KMS-11 (cell line): ENCODE results near the gene PPARG.

Experiments used
- H2AFZ ChIP-seq: fragments of 200-600 bp; sonication (generic); 2 replicates; pipeline ENCODE4 v1.6.1; 2016; ENCODE audit warnings: antibody characterized with exemption, mixed run types, low read depth
- H3K27ac ChIP-seq: fragments of 200-600 bp; sonication (generic); 2 replicates; pipeline ENCODE4 v1.6.1; 2016; ENCODE audit warnings: mild to moderate bottlenecking, mixed run types
- H3K27me3 ChIP-seq: fragments of 200-600 bp; sonication (generic); 2 replicates; pipeline ENCODE4 v1.6.1; 2017; ENCODE audit warnings: mild to moderate bottlenecking, low read depth, mixed run types, moderate library complexity; ENCODE audit not compliant: insufficient read depth
- H3K36me3 ChIP-seq: fragments of 200-600 bp; sonication (generic); 2 replicates; pipeline ENCODE4 v1.6.1; 2017; ENCODE audit warnings: mild to moderate bottlenecking, mixed run types; ENCODE audit not compliant: insufficient read depth
- H3K4me1 ChIP-seq: fragments of 200-600 bp; sonication (generic); 2 replicates; pipeline ENCODE4 v1.6.1; 2016; ENCODE audit warnings: mild to moderate bottlenecking, low read depth, mixed run types; ENCODE audit not compliant: poor library complexity, severe bottlenecking
- H3K4me2 ChIP-seq: fragments of 200-600 bp; sonication (generic); 2 replicates; pipeline ENCODE4 v1.7.0; 2016; ENCODE audit warnings: mild to moderate bottlenecking, mixed run types
- H3K4me3 ChIP-seq: fragments of 200-600 bp; sonication (generic); IDR thresholded peaks from 2 replicates; pipeline ENCODE4 v1.6.1; 2017; ENCODE audit warnings: low read depth, low read length, mixed read lengths; ENCODE audit not compliant: insufficient read depth
- H3K79me2 ChIP-seq: fragments of 200-600 bp; sonication (generic); 2 replicates; pipeline ENCODE4 v1.6.1; 2016; ENCODE audit warnings: low read depth, mixed run types; ENCODE audit not compliant: insufficient read depth
- H3K9ac ChIP-seq: fragments of 200-600 bp; sonication (generic); 2 replicates; pipeline ENCODE4 v1.6.1; 2016; ENCODE audit warnings: mild to moderate bottlenecking, mixed run types
- H4K20me1 ChIP-seq: fragments of 200-600 bp; sonication (generic); 2 replicates; pipeline ENCODE4 v1.6.1; 2016; ENCODE audit warnings: mild to moderate bottlenecking, mixed run types; ENCODE audit not compliant: insufficient read depth
- CTCF ChIP-seq: fragments of 200-600 bp; sonication (generic); conservative IDR thresholded peaks from 2 replicates; pipeline ENCODE4 v1.6.1; 2017; ENCODE audit warnings: low read depth, mild to moderate bottlenecking, antibody characterized with exemption, low read length, moderate library complexity, mixed read lengths

PPARG gene

GRCh38 chr3:12309716-12310115 is 20.8 kb downstream of the PPARG start:
- Histone ChIP-seq H3K36me3 (no peaks in the 10 kb centered on the region), H3K79me2 (no peaks in the 10 kb centered on the region), H3K27ac (no peak overlapping the region), H3K9ac (no peak overlapping the region), H3K27me3 (no peaks in the 10 kb centered on the region), H4K20me1 (no peaks in the 10 kb centered on the region), H2AFZ (no peak overlapping the region), H3K4me1 (no peaks in the 10 kb centered on the region), H3K4me3 (no peak overlapping the region), H3K4me2 (no peak overlapping the region)
- TF ChIP-seq CTCF, result no peak

GRCh38 chr3:12312010-12312409 is 23.1 kb downstream of the PPARG start:
- no peak overlapping the region for H3K4me2 ChIP-seq
- H3K27me3 ChIP-seq, result no peaks in the 10 kb centered on the region
- no peak overlapping the region for H2AFZ ChIP-seq
- TF ChIP-seq CTCF, result no peak
- H3K9ac ChIP-seq, result no peak overlapping the region
- no peak overlapping the region for H3K4me3 ChIP-seq
- no peaks in the 10 kb centered on the region for H4K20me1 ChIP-seq
- no peaks in the 10 kb centered on the region for H3K79me2 ChIP-seq
- no peaks in the 10 kb centered on the region for H3K4me1 ChIP-seq
- no peaks in the 10 kb centered on the region for H3K36me3 ChIP-seq
- no peak overlapping the region for H3K27ac ChIP-seq

GRCh38 chr3:12313519-12313918 is 24.6 kb downstream of the PPARG start:
- no peaks in the 10 kb centered on the region for H3K79me2 ChIP-seq
- no peak overlapping the region for H3K4me3 ChIP-seq
- H3K36me3 ChIP-seq, result no peaks in the 10 kb centered on the region
- no peak overlapping the region for H3K27ac ChIP-seq
- no peak overlapping the region for H3K9ac ChIP-seq
- H4K20me1 ChIP-seq, result no peaks in the 10 kb centered on the region
- no peak overlapping the region for H2AFZ ChIP-seq
- no peak for TF ChIP-seq CTCF
- H3K4me1 ChIP-seq, result no peaks in the 10 kb centered on the region
- no peak overlapping the region for H3K4me2 ChIP-seq
- no peaks in the 10 kb centered on the region for H3K27me3 ChIP-seq

GRCh38 chr3:12316253-12316652 is 27.4 kb downstream of the PPARG start:
- no peaks in the 10 kb centered on the region for H4K20me1 ChIP-seq
- H3K4me3 ChIP-seq, result no peak overlapping the region
- H3K79me2 ChIP-seq, result no peaks in the 10 kb centered on the region
- H3K27ac ChIP-seq, result no peak overlapping the region
- no peaks in the 10 kb centered on the region for H3K4me1 ChIP-seq
- no peaks in the 10 kb centered on the region for H3K27me3 ChIP-seq
- no peak for TF ChIP-seq CTCF
- H3K36me3 ChIP-seq, result no peaks in the 10 kb centered on the region
- no peak overlapping the region for H3K9ac ChIP-seq
- no peak overlapping the region for H2AFZ ChIP-seq
- no peak overlapping the region for H3K4me2 ChIP-seq
